IPS-15b (cell line): ENCODE measurements around the gene SMIM31.

ENCODE experiments used
- H3K27me3 ChIP-seq: one replicate; pipeline ENCODE4 v1.6.1; 2013; ENCODE audit warnings: low read length; ENCODE audit not compliant: control insufficient read depth, insufficient read depth
- H3K36me3 ChIP-seq: one replicate; pipeline ENCODE4 v1.6.1; 2013; ENCODE audit warnings: low read length; ENCODE audit not compliant: control insufficient read depth, insufficient read depth
- H3K4me1 ChIP-seq: one replicate; pipeline ENCODE4 v1.6.1; 2013; ENCODE audit warnings: mild to moderate bottlenecking, low read length; ENCODE audit not compliant: control insufficient read depth, insufficient read depth
- H3K4me3 ChIP-seq: one replicate; pipeline ENCODE4 v1.5.1; 2013; ENCODE audit warnings: low read depth, low read length
- H3K9ac ChIP-seq: one replicate; pipeline ENCODE4 v1.6.1; 2013; ENCODE audit warnings: low read depth, mild to moderate bottlenecking, low read length
- H3K9me3 ChIP-seq: one replicate; pipeline ENCODE4 v1.6.1; 2013; ENCODE audit warnings: mild to moderate bottlenecking, low read length; ENCODE audit not compliant: control insufficient read depth, insufficient read depth

The SMIM31 gene

GRCh38 chr4:164846566-164846965, 92.6 kb downstream of the SMIM31 start:
- H3K27me3 ChIP-seq = no peaks in the 10 kb centered on the region
- H3K9me3 ChIP-seq = no peaks in the 10 kb centered on the region
- H3K4me1 ChIP-seq = peaks cover 4% of the 10 kb centered on the region
- no peak overlapping the region for H3K4me3 ChIP-seq
- H3K9ac ChIP-seq = no peak overlapping the region
- H3K36me3 ChIP-seq = no peaks in the 10 kb centered on the region

GRCh38 chr4:164847016-164847415, 93.1 kb downstream of the SMIM31 start:
- Histone ChIP-seq H3K9me3 (no peaks in the 10 kb centered on the region), H3K4me3 (no peak overlapping the region), H3K36me3 (no peaks in the 10 kb centered on the region), H3K4me1 (peaks cover 4% of the 10 kb centered on the region), H3K9ac (no peak overlapping the region), H3K27me3 (no peaks in the 10 kb centered on the region)

GRCh38 chr4:164847967-164848649, 94.2 kb downstream of the SMIM31 start:
- H3K4me3 ChIP-seq = no peak overlapping the region
- peaks cover 4% of the 10 kb centered on the region for H3K4me1 ChIP-seq
- H3K27me3 ChIP-seq = no peaks in the 10 kb centered on the region
- H3K9me3 ChIP-seq = no peaks in the 10 kb centered on the region
- no peak overlapping the region for H3K9ac ChIP-seq
- H3K36me3 ChIP-seq = no peaks in the 10 kb centered on the region
